HepG2 (cell line): ENCODE measurements around the gene NDUFB7. TPM values are rescaled to one million over a fixed set of nuclear protein-coding genes. Genes with fewer than 3 reads are reported as not detected.

Experiments
- CCDC6 ChIP-seq: sonication (generic); formaldehyde crosslinking; IDR thresholded peaks from 2 replicates; pipeline ENCODE4 v1.8.1; 2022; ENCODE audit warnings: mild to moderate bottlenecking, missing genetic modification reagents, moderate library complexity
- CEBPG ChIP-seq: IDR thresholded peaks from 2 replicates; pipeline ENCODE4 v1.6.1; 2016
- FOXM1 ChIP-seq: sonication (generic); formaldehyde crosslinking; IDR thresholded peaks from 2 replicates; pipeline ENCODE4 v1.5.0; 2020; ENCODE audit warnings: missing genetic modification reagents
- GATAD2A ChIP-seq: IDR thresholded peaks from 2 replicates; pipeline ENCODE4 v1.6.1; 2016
- HCFC1 ChIP-seq: fragments of 150-350 bp; IDR thresholded peaks from 2 replicates; pipeline ENCODE4 v1.6.1; 2014; ENCODE audit warnings: low read depth, low read length
- JUND ChIP-seq: sonication (generic); formaldehyde crosslinking; IDR thresholded peaks from 2 replicates; pipeline ENCODE4 v1.8.0; 2022; ENCODE audit warnings: mild to moderate bottlenecking, missing genetic modification reagents
- KLF13 ChIP-seq: sonication (generic); formaldehyde crosslinking; IDR thresholded peaks from 2 replicates; pipeline ENCODE4 v1.4.0; 2020; ENCODE audit warnings: mild to moderate bottlenecking, missing genetic modification reagents
- MTA1 ChIP-seq: sonication (generic); formaldehyde crosslinking; IDR thresholded peaks from 2 replicates; pipeline ENCODE4 v1.4.0; 2020; ENCODE audit warnings: missing genetic modification reagents, mild to moderate bottlenecking, borderline replicate concordance
- POGZ ChIP-seq: sonication (generic); formaldehyde crosslinking; IDR thresholded peaks from 2 replicates; pipeline ENCODE4 v1.4.0; 2020; ENCODE audit warnings: mild to moderate bottlenecking, missing genetic modification reagents
- POLR2AphosphoS2 ChIP-seq: IDR thresholded peaks from 2 replicates; pipeline ENCODE4 v1.6.1; 2011; ENCODE audit warnings: low read depth, low read length, improper control_type of control experiment
- SIN3A ChIP-seq: IDR thresholded peaks from 2 replicates; pipeline ENCODE4 v1.6.1; 2011; ENCODE audit warnings: low read depth, mild to moderate bottlenecking, control low read depth, low read length, borderline replicate concordance
- SYNCRIP ChIP-seq: fragments of 200-400 bp; formaldehyde crosslinking; IDR thresholded peaks from 2 replicates; pipeline ENCODE4 v1.6.1; 2018; ENCODE audit warnings: mild to moderate bottlenecking, low read depth, low read length; ENCODE audit not compliant: insufficient read depth
- U2AF2 ChIP-seq: fragments of 200-400 bp; formaldehyde crosslinking; IDR thresholded peaks from 2 replicates; pipeline ENCODE4 v1.6.1; 2017; ENCODE audit warnings: low read depth, mild to moderate bottlenecking, low read length
- ZFAT ChIP-seq: sonication (generic); formaldehyde crosslinking; conservative IDR thresholded peaks from 2 replicates; pipeline ENCODE4 v1.8.1; 2023; ENCODE audit warnings: missing genetic modification reagents, inconsistent platforms
- ZFP90 ChIP-seq: sonication (generic); formaldehyde crosslinking; IDR thresholded peaks from 2 replicates; pipeline ENCODE4 v1.8.0; 2022; ENCODE audit warnings: missing genetic modification reagents, mild to moderate bottlenecking, inconsistent platforms, borderline replicate concordance
- ZNF34 ChIP-seq: sonication (generic); formaldehyde crosslinking; IDR thresholded peaks from 2 replicates; pipeline ENCODE4 v1.4.0; 2020; ENCODE audit warnings: mild to moderate bottlenecking, missing genetic modification reagents, borderline replicate concordance
- ZNF768 ChIP-seq: sonication (generic); formaldehyde crosslinking; IDR thresholded peaks from 2 replicates; pipeline ENCODE4 v1.4.0; 2020; ENCODE audit warnings: missing genetic modification reagents
- ZNF839 ChIP-seq: sonication (generic); formaldehyde crosslinking; IDR thresholded peaks from 2 replicates; pipeline ENCODE4 v1.4.0; 2020; ENCODE audit warnings: missing genetic modification reagents, mild to moderate bottlenecking, borderline replicate concordance
- polyA plus RNA-seq, 8 experiments: library from polyadenylated mRNA; depleted of rRNA in 3 of 8; stranded (reverse) in 7 of 8; unstranded in 1 of 8; fragments of >200 nt; fragmentation: Illumina TruSeq in 4 of 8; extraction: Trizol in 4 of 8; gene quantifications; 2 replicates each; pipeline versions ENCODE4 v1.2.1 to v1.2.3, GENCODE V29; 2011 to 2016; ENCODE audit warnings: low read depth in 4 of 8, missing spikeins in 1 of 8, mixed read lengths in 1 of 8; ENCODE audit not compliant: insufficient read depth in 1 of 8
- total RNA-seq, 5 experiments: library from RNA; depleted of rRNA; stranded (reverse); fragments of >200 nt; fragmentation: Illumina TruSeq; extraction: Trizol; gene quantifications; 2 replicates each; pipeline ENCODE4 v1.2.3, GENCODE V29; 2016; ENCODE audit warnings: low read depth in 1 of 5
- TF ChIP-seq, protein P1 (sequence below): IDR thresholded peaks from 2 replicates; pipeline ENCODE4 v1.6.1; 2018; ENCODE audit warnings: missing genetic modification reagents
- TF ChIP-seq, protein P2 (sequence below): sonication (generic); formaldehyde crosslinking; conservative IDR thresholded peaks from 2 replicates; pipeline ENCODE4 v1.8.0; 2022; ENCODE audit warnings: low read depth, missing genetic modification reagents
- TF ChIP-seq, protein P3 (sequence below): sonication (generic); formaldehyde crosslinking; IDR thresholded peaks from 2 replicates; pipeline ENCODE4 v1.4.0; 2020; ENCODE audit warnings: missing genetic modification reagents
- TF ChIP-seq, protein P4 (sequence below): sonication (generic); formaldehyde crosslinking; IDR thresholded peaks from 2 replicates; pipeline ENCODE4 v1.8.1; 2022; ENCODE audit warnings: mild to moderate bottlenecking, missing genetic modification reagents
- TF ChIP-seq, protein P5 (sequence below): IDR thresholded peaks from 2 replicates; pipeline ENCODE4 v1.6.1; 2016; ENCODE audit warnings: missing compliant biosample characterization, missing genetic modification reagents, borderline replicate concordance
- TF ChIP-seq, protein P6 (sequence below): IDR thresholded peaks from 2 replicates; pipeline ENCODE4 v1.6.1; 2016

The NDUFB7 gene
- total and polyA plus RNA-seq, 2 of the 13 experiments (the other 11 are each of a cell fraction or from before 2014, with no cell fraction given): 156 to 198 TPM

DNA sequence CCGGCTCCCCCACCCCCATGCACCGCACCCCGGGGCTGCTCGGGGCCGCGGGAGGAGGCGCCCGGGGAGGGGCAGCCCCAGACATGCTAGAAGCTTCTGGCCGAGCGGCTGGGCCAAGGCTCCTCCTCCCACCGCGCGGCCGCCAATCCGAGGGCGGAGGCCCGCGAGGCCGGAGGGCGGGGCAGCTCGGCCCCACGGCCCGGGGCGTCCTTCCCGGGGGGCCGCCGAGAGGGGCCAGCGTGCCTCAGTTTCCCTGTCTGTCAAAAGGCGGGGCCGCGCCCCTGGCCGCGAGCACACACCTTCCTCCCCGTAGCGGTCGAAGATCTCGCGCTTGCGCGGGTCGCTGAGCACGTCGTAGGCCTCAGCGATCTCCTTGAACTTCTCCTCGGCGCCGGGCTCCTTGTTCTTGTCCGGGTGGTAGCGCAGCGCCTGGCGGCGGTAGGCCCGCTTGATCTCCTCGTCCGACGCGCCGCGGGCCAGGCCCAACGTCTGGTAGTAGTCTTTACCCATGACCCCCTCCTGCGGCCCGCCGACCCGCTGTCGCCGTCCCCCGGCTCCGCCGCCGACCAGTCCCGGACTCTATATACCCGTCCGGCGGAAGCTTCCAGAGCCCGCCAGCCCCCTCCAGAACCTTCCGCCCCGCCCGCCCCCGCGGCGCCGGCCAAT lies 53.9 kb downstream of the NDUFB7 start, which contains the start of gene DNAJB1 (continued):
- TF ChIP-seq, protein P1, sequence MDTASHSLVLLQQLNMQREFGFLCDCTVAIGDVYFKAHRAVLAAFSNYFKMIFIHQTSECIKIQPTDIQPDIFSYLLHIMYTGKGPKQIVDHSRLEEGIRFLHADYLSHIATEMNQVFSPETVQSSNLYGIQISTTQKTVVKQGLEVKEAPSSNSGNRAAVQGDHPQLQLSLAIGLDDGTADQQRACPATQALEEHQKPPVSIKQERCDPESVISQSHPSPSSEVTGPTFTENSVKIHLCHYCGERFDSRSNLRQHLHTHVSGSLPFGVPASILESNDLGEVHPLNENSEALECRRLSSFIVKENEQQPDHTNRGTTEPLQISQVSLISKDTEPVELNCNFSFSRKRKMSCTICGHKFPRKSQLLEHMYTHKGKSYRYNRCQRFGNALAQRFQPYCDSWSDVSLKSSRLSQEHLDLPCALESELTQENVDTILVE (CRISPR knock-in tag): 0 out of 2 replicates have a peak, but pooled peaks have one; percentile 47
- TF ChIP-seq, protein P2, sequence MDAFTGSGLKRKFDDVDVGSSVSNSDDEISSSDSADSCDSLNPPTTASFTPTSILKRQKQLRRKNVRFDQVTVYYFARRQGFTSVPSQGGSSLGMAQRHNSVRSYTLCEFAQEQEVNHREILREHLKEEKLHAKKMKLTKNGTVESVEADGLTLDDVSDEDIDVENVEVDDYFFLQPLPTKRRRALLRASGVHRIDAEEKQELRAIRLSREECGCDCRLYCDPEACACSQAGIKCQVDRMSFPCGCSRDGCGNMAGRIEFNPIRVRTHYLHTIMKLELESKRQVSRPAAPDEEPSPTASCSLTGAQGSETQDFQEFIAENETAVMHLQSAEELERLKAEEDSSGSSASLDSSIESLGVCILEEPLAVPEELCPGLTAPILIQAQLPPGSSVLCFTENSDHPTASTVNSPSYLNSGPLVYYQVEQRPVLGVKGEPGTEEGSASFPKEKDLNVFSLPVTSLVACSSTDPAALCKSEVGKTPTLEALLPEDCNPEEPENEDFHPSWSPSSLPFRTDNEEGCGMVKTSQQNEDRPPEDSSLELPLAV (CRISPR knock-in tag): no peak
- TF ChIP-seq SYNCRIP: no peak
- TF ChIP-seq CEBPG: no peak
- TF ChIP-seq U2AF2: no peak
- TF ChIP-seq HCFC1: no peak
- TF ChIP-seq ZFP90 (CRISPR knock-in tag): no peak
- TF ChIP-seq ZNF34 (CRISPR knock-in tag): no peak
- peak; percentile 69; the same call in 1 of the 2 replicates for TF ChIP-seq SIN3A
- TF ChIP-seq, protein P3, sequence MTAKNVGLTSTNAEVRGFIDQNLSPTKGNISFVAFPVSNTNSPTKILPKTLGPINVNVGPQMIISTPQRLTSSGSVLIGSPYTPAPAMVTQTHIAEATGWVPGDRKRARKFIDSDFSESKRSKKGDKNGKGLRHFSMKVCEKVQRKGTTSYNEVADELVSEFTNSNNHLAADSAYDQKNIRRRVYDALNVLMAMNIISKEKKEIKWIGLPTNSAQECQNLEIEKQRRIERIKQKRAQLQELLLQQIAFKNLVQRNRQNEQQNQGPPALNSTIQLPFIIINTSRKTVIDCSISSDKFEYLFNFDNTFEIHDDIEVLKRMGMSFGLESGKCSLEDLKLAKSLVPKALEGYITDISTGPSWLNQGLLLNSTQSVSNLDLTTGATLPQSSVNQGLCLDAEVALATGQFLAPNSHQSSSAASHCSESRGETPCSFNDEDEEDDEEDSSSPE (CRISPR knock-in tag): peak; percentile 14
- peak; percentile 76; the same call in 1 of the 2 replicates for TF ChIP-seq KLF13 (CRISPR knock-in tag)
- TF ChIP-seq, protein P4, sequence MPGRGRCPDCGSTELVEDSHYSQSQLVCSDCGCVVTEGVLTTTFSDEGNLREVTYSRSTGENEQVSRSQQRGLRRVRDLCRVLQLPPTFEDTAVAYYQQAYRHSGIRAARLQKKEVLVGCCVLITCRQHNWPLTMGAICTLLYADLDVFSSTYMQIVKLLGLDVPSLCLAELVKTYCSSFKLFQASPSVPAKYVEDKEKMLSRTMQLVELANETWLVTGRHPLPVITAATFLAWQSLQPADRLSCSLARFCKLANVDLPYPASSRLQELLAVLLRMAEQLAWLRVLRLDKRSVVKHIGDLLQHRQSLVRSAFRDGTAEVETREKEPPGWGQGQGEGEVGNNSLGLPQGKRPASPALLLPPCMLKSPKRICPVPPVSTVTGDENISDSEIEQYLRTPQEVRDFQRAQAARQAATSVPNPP (CRISPR knock-in tag): no peak
- TF ChIP-seq JUND (CRISPR knock-in tag): peak; percentile 53; the same call in 1 of the 2 replicates
- TF ChIP-seq CCDC6: no peak
- no peak for TF ChIP-seq GATAD2A (CRISPR knock-in tag)
- TF ChIP-seq, protein P5, sequence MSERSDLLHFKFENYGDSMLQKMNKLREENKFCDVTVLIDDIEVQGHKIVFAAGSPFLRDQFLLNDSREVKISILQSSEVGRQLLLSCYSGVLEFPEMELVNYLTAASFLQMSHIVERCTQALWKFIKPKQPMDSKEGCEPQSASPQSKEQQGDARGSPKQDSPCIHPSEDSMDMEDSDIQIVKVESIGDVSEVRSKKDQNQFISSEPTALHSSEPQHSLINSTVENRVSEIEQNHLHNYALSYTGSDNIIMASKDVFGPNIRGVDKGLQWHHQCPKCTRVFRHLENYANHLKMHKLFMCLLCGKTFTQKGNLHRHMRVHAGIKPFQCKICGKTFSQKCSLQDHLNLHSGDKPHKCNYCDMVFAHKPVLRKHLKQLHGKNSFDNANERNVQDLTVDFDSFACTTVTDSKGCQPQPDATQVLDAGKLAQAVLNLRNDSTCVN: no peak
- TF ChIP-seq ZNF768 (CRISPR knock-in tag): peak; percentile 30; the same call in 1 of the 2 replicates
- TF ChIP-seq FOXM1 (CRISPR knock-in tag): no peak
- no peak for TF ChIP-seq ZFAT
- TF ChIP-seq, protein P6, sequence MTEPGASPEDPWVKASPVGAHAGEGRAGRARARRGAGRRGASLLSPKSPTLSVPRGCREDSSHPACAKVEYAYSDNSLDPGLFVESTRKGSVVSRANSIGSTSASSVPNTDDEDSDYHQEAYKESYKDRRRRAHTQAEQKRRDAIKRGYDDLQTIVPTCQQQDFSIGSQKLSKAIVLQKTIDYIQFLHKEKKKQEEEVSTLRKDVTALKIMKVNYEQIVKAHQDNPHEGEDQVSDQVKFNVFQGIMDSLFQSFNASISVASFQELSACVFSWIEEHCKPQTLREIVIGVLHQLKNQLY (CRISPR knock-in tag): no peak
- TF ChIP-seq ZNF839 (CRISPR knock-in tag): no peak
- TF ChIP-seq MTA1 (CRISPR knock-in tag): peak; percentile 65; the same call in 1 of the 2 replicates
- no peak; the same call in 1 of the 2 replicates for TF ChIP-seq POGZ
- no peak; the same call in 1 of the 2 replicates for TF ChIP-seq POLR2AphosphoS2
